ENCODE data around the gene KLF6.

KLF6 gene

GRCh38 chr10:3800586-3800985 is 15.6 kb upstream of the KLF6 start:
- H3K4me3 ChIP-seq (ENCODE audit: low read depth in 1 of 2, low read length in 1 of 2): no peak overlapping the region
- H3K27ac ChIP-seq: no peak overlapping the region
- H3K4me1 ChIP-seq (ENCODE audit: control insufficient read depth in 1 of 2, insufficient read depth in 1 of 2, low read depth in 1 of 2, low read length in 1 of 2): peaks cover 12 to 18% of the 10 kb centered on the region in 2 experiments
- H3K9me3 ChIP-seq: no peaks in the 10 kb centered on the region
- no peak for TF ChIP-seq CTCF (IDR thresholded peaks at IDR 0.05)
- H3K36me3 ChIP-seq: no peaks in the 10 kb centered on the region
- no peaks in the 10 kb centered on the region for H3K27me3 ChIP-seq

- Histone ChIP-seq H3K27me3 (no peaks in the 10 kb centered on the region), H3K27ac (no peak overlapping the region), H3K4me3 (ENCODE audit: low read depth in 1 of 2, low read length in 1 of 2) (no peak overlapping the region), H3K36me3 (no peaks in the 10 kb centered on the region), H3K4me1 (ENCODE audit: control insufficient read depth in 1 of 2, insufficient read depth in 1 of 2, low read depth in 1 of 2, low read length in 1 of 2) (peaks cover under 1 to 2% of the 10 kb centered on the region in 2 experiments), H3K9me3 (no peaks in the 10 kb centered on the region)
- TF ChIP-seq CTCF (IDR thresholded peaks at IDR 0.05): no peak
Measured at GRCh38 chr10:3797750-3798149, 12.7 kb upstream of the KLF6 start.

- no peak for TF ChIP-seq CTCF (IDR thresholded peaks at IDR 0.05)
- H3K27me3 ChIP-seq: no peaks in the 10 kb centered on the region
- H3K9me3 ChIP-seq: no peaks in the 10 kb centered on the region
- no peak overlapping the region for H3K27ac ChIP-seq
- H3K4me3 ChIP-seq (ENCODE audit: low read depth in 1 of 2, low read length in 1 of 2): no peak overlapping the region
- H3K4me1 ChIP-seq (ENCODE audit: control insufficient read depth in 1 of 2, insufficient read depth in 1 of 2, low read depth in 1 of 2, low read length in 1 of 2): peaks cover 4 to 6% of the 10 kb centered on the region in 2 experiments
- H3K36me3 ChIP-seq: no peaks in the 10 kb centered on the region
Measured at GRCh38 chr10:3793553-3793952, 8.5 kb upstream of the KLF6 start.

GRCh38 chr10:3792710-3793219 is 7.8 kb upstream of the KLF6 start:
- Histone ChIP-seq H3K4me3 (ENCODE audit: low read depth in 1 of 2, low read length in 1 of 2) (no peak overlapping the region), H3K27me3 (no peaks in the 10 kb centered on the region), H3K4me1 (ENCODE audit: control insufficient read depth in 1 of 2, insufficient read depth in 1 of 2, low read depth in 1 of 2, low read length in 1 of 2) (peaks cover 4 to 6% of the 10 kb centered on the region in 2 experiments), H3K27ac (no peak overlapping the region), H3K36me3 (no peaks in the 10 kb centered on the region), H3K9me3 (no peaks in the 10 kb centered on the region)
- no peak for TF ChIP-seq CTCF (IDR thresholded peaks at IDR 0.05)

- no peaks in the 10 kb centered on the region for H3K27me3 ChIP-seq
- no peak overlapping the region for H3K4me3 ChIP-seq (ENCODE audit: low read depth in 1 of 2, low read length in 1 of 2)
- H3K27ac ChIP-seq: no peak overlapping the region
- no peaks in the 10 kb centered on the region for H3K9me3 ChIP-seq
- H3K4me1 ChIP-seq (ENCODE audit: control insufficient read depth in 1 of 2, insufficient read depth in 1 of 2, low read depth in 1 of 2, low read length in 1 of 2): peaks cover 4 to 6% of the 10 kb centered on the region in 2 experiments
- no peaks in the 10 kb centered on the region for H3K36me3 ChIP-seq
- no peak for TF ChIP-seq CTCF (IDR thresholded peaks at IDR 0.05)
Measured at GRCh38 chr10:3791974-3792633, 7.1 kb upstream of the KLF6 start.
